ENCODE results near the gene PRAMEF7.
"Not testable (repeated sequence)": the region's sequence is repeated elsewhere in the genome, so short reads cannot be mapped to it uniquely, and the experiment has no call there.

PRAMEF7 gene

DNA sequence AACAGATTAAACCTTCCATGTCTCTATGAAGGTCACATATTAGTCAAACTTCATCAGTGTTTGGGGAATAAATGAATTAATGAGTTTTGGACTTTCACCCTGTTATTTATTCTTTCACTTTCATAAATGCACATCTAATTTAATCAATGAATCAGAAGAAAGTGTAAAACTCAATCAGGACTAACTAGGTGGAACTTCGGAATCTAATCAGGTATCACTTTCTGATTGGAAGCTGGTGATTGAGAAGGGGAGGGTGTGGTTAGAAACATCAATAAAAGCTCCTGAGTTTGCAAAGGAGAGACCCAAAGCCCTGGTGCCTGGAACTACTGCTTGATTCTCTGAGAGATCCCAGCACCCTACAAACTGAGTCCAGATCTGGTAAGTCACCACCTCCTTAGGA is at the start of gene PRAMEF7:
Gene PRAMEF7 (plus strand): TSS at position 301 of the 400 bp plus-strand sequence. CDS start 1,083 bp downstream, outside the sequence.
- not testable (repeated sequence) for FAIRE-seq; DNase-seq (ENCODE audit: insufficient read length, low spot score)

DNA sequence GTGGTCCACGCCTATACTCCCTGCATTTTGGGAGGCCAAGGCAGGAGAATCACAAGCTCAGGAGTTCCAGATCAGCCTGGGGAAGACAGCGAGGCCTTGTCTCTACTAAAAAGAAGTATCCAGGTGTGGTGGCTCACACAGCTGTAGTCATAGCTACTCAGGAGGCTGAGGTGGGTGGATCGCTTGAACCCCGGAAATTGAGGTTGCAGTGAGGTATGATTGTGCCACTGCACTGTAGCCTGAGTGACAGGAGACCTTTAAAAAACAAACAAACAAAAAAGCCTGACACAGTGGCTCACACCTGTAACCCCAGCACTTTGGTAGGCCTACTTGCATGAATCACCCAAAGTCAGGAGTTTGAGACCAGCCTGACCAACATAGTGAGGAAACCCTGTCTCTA is 38.0 kb upstream of the PRAMEF7 start:
- DNase-seq (ENCODE audit: insufficient read length, low spot score); FAIRE-seq: not testable (repeated sequence)

DNA sequence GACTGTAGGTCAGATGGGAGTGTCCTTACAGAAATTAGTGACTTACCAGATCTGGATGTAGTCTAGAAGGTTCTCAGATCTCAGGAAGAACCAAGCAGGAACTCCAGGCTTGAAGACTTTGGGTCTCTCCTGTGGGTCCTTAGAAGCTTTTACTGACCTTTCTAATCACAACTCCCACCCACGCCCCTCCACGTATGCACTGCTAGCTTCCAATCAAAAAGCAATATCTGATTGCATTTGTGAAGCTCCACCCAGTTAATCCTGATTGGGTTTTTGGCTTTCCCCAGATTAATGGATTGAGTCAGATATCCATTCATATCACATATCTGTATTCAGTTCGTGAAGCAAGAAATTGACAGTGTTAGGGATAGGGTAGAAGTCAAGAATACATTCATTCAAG is 30.3 kb upstream of the PRAMEF7 start, which contains the start of gene PRAMEF4:
Gene PRAMEF4 (minus strand): TSS at position 101 of the 400 bp plus-strand sequence. CDS start 2,807 bp downstream, outside the sequence.
- not testable (repeated sequence) for DNase-seq (ENCODE audit: insufficient read length, low spot score); FAIRE-seq

DNA sequence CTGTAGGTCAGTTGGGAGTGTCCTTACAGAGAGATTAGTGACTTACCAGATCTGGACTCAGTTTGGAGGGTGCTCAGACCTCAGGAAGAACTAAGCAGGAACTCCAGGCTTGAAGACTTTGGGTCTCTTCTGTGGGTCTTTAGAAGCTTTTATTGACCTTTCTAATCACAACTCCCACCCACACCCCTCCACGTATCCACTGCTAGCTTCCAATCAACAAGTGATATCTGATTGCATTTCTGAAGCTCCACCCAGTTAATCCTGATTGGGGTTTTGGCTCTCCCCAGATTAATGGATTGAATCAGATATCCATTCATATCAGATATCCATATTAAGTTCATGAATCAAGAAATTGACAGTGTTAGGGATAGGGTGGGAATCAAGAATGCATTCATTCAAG is 18.2 kb upstream of the PRAMEF7 start, which contains the start of gene PRAMEF10:
Gene PRAMEF10 (minus strand): TSS at position 101 of the 400 bp plus-strand sequence. CDS start 2,423 bp downstream, outside the sequence.
- not testable (repeated sequence) for DNase-seq (ENCODE audit: insufficient read length, low spot score); FAIRE-seq

DNA sequence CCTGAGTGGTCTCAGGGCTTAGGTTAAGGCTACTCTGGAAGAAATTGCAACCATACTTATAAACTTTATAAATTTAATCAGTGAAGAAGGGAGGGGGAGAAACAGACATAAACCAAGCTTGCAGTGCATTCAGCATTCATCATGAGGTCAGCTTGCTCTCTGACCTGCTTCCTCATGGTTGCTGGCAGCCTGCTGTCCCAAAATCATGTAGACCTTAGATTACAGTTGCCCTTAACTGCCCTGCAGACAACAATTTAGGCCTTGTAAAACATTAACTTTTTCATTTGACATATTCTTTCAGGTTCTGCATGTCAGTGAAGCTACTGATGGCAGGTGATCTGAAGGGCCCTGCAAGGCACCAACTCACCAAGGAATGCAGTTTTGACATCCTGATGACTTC is 17.2 kb upstream of the PRAMEF7 start:
- DNase-seq (ENCODE audit: insufficient read length, low spot score); FAIRE-seq: not testable (repeated sequence)

DNA sequence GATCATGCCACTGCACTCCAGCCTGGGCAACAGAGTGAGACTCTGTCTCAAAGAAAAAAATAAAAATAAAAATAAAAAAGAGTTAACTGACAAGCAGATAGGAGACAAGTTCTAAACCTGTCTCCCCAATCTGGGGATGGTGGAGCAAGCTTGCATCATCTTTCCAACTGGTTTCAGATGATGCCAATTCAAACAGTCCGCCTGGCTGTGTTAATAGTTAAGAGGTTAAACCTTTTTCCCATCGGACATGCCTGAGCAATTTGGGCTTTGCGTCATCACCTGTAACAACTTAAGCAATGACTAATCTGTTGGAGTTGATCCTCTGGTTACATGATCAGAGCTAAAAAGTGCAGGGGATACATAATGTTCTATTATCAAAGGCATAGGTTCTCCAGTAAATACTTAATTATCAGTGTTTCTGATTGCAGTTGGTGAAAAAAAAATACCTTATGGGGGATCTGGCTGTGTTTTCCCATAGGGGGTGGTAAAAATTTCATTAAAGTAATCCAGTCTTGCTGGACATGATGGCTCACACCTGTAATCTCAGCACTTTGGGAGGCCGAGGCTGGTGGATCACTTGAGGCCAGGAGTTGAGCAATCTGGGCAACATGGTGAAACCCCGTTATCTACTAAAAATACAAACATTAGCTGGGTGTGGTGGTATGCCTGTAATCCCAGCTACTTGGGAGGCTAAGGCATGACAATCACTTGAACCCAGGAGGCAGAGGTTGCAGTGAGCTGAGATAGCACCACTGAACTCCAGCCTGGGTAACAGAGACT is 12.4 kb upstream of the PRAMEF7 start:
- DNase-seq (ENCODE audit: insufficient read length, low spot score); FAIRE-seq: not testable (repeated sequence)

DNA sequence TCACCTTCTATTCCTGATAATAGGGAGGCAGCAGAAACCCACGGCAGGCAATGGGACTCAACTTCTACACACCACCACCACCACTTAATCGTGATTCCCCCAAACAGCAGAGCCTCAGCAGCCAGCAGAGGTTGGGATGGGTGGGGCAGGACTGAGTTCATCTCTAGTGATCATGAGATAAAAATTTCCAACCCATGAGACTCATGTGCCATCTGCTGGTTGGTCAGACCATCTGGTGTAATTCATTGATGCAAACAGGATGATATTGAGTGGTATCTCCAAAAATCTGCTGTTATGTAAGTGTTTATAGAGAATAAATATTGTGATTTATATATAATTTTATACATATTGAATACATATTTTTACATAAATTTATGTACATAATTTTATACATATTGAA is 5.3 kb downstream of the PRAMEF7 start:
- DNase-seq (ENCODE audit: insufficient read length, low spot score); FAIRE-seq: not testable (repeated sequence)

DNA sequence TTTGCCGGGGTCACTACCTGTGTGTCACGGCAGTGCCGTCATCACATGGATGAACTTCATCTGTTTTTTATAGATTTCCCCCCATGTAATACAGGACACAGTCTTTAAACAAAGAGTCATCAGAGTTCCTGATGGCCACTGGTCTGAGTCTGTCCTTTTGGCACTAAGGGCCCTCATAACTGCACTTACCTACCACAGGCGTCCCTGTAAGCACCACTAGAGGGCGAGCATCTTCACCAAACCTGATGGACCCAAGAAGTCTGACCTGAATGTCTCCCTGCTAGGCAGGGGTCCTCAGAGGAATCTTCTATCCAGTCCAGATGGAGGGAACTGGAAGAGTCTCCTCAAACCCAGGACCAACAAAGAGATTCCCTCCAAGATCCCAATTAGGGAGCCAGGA is 8.0 kb downstream of the PRAMEF7 start:
- not testable (repeated sequence) for FAIRE-seq; DNase-seq (ENCODE audit: insufficient read length, low spot score)

DNA sequence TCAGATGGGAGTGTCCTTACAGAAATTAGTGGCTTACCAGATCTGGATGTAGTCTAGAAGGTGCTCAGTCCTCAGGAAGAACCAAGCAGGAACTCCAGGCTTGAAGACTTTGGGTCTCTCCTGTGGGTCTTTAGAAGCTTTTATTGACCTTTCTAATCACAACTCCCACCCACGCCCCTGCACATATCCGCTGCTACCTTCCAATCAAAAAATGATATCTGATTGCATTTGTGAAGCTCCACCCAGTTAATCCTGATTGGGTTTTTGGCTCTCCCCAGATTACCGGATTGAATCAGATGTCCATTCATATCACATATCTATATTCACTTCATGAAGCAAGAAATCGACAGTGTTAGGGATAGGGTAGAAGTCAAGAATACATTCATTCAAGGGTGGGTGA is 31.1 kb downstream of the PRAMEF7 start, which contains the start of gene PRAMEF6:
Gene PRAMEF6 (minus strand): TSS at position 101 of the 400 bp plus-strand sequence. CDS start 5,062 bp downstream, outside the sequence.
- DNase-seq (ENCODE audit: insufficient read length, low spot score); FAIRE-seq: not testable (repeated sequence)
